Measurements from ENCODE around the gene ABCD1.
"Not testable (repeated sequence)": the region's sequence is repeated elsewhere in the genome, so short reads cannot be mapped to it uniquely, and the experiment has no call there.

ABCD1 gene

DNA sequence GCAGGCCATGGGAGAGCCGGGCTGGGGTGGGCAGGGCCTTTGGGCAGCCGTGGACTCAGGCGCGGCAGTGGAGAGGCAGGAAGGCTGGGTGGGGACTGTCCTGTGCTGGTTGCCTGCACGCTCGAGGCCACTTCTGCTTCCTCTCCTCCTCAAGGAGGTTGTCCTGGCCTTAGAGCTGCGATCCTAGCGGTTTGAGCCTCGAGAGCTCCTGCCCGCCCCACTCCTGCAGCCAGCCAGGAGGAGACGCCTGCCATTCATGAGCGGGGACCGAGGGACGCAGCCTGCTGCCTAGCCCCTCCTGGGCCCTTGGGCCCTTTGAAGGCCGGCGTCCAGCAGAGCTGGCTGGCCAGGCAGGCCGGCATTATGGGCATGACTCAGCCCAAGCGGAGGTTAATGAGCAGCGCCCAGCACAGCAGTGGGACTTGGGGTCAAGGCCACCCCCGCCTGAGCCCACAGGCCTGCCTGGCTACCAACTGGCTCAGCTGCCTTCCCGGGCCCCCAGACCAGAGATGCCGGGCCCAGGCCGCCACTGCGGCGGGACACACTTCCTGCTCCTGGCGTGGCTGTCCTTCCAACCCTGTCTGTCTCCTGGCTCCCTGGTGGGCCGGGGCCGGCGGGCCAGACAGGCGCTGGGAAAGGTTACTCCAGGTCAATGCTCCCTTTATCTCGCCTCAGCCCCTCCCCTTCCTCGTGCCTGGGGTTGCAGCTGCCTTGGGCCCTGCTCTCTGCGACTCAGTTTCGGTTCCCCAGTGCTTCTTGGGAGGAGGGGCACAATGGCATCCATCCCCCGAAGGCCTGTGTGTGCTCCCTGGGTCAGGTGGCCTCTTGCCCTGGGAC lies 1.8 kb downstream of the ABCD1 start:
- H3K4me3 ChIP-seq (ENCODE audit: control insufficient read depth, low read depth, low read length) = no peak overlapping the region
- TF ChIP-seq, protein P1, sequence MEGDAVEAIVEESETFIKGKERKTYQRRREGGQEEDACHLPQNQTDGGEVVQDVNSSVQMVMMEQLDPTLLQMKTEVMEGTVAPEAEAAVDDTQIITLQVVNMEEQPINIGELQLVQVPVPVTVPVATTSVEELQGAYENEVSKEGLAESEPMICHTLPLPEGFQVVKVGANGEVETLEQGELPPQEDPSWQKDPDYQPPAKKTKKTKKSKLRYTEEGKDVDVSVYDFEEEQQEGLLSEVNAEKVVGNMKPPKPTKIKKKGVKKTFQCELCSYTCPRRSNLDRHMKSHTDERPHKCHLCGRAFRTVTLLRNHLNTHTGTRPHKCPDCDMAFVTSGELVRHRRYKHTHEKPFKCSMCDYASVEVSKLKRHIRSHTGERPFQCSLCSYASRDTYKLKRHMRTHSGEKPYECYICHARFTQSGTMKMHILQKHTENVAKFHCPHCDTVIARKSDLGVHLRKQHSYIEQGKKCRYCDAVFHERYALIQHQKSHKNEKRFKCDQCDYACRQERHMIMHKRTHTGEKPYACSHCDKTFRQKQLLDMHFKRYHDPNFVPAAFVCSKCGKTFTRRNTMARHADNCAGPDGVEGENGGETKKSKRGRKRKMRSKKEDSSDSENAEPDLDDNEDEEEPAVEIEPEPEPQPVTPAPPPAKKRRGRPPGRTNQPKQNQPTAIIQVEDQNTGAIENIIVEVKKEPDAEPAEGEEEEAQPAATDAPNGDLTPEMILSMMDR (conservative IDR thresholded peaks at IDR 0.05; ENCODE audit: control insufficient read depth, insufficient read depth, low read depth, low read length) = no peak
- peak; percentile 64 for DNase-seq (ENCODE audit: low read depth)

DNA sequence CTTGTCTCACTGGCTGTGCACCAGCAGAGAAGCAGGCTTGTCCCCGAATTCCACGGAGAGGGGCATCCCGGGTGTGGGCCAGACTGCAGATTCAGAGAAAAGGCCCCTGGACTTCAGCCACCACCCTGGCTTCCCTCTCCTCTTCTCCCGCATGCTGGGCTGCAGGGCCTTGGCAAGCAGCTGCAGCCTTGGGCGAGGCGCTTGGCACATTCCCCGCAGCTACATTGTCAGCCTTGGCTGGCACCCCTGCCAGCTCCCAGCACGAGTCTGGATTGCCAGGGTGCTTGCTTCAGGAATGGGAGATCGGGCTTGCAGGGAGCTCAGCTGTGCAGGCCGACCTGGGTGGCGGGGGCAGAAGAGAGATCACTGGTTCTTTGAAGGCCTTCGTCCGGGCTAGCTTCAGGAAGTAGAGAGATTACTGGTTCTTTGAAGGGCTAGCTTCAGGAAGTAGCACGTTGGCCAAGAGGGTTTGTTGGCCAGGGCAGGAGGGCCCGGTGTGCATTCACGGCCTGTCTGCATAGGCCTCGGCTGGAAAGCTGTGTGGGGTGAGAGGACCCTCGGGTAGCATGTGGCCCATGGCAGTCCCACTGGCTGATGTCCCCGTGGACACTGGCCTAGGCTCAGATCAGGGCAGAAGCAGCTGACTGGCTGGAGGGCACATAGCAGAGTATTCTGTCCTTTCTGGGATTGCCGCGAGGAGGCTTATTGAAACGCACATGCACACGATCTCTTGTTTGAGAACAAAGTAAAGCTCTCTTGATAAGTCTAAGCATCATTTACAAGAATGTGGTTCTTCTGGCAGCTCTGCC lies 2.7 kb downstream of the ABCD1 start:
- H3K4me3 ChIP-seq (ENCODE audit: control insufficient read depth, low read depth, low read length) = no peak overlapping the region
- TF ChIP-seq, protein P1 (conservative IDR thresholded peaks at IDR 0.05; ENCODE audit: control insufficient read depth, insufficient read depth, low read depth, low read length) = no peak
- DNase-seq (ENCODE audit: low read depth) = no peak

DNA sequence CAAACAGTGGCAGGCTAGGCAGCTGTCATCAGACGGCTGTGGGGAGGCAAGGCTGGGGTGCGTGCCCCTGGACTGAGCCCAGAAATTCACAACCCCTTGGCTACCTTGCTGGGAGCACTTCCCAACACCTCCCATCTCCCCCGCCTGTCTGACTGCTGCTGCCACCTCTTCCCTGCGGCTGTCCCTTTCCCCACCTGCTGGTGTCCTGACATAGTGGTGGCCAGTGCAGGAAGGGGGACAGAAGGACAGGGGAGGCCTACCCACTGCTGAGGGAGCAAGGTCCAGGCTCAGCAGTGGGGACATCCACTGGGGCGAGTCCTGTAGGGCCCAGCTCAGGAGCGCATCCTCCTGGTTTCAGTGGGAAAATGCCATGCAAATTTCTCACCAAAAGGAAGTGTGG lies 3.4 kb downstream of the ABCD1 start:
- no peak for DNase-seq (ENCODE audit: low read depth)
- TF ChIP-seq, protein P1 (conservative IDR thresholded peaks at IDR 0.05; ENCODE audit: control insufficient read depth, insufficient read depth, low read depth, low read length) = no peak

DNA sequence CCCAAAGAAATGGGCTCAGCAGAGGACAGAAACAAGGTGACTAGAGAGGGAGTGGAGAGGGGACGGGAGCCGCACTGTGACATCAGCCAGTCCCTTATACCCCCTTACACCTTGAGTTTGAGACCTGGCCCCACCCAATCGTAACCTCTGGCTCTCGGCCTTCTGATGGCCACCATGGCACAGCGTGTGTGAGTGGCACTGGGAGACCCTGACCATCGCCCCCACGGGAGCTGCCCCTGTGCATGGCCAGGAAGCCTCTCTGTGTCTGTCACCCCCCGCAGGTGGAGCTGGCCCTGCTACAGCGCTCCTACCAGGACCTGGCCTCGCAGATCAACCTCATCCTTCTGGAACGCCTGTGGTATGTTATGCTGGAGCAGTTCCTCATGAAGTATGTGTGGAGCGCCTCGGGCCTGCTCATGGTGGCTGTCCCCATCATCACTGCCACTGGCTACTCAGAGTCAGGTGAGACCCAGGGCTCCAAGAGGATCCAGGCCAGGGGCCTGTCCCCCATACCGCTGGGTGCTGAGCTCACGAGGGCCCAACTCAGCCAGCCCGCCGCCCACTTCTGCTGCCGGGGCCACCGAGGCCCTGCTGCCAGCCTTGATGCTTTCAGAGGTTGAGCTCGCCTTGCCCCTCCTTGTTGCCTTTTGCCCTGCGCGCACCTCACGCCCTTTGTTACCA lies 4.4 kb downstream of the ABCD1 start:
- no peak overlapping the region for H3K4me3 ChIP-seq (ENCODE audit: control insufficient read depth, low read depth, low read length)
- no peak for DNase-seq (ENCODE audit: low read depth)
- TF ChIP-seq, protein P1 (conservative IDR thresholded peaks at IDR 0.05; ENCODE audit: control insufficient read depth, insufficient read depth, low read depth, low read length) = no peak

More for the DNA sequence above, 3.4 kb downstream of the ABCD1 start:
- no peak overlapping the region for H3K4me3 ChIP-seq (ENCODE audit: control insufficient read depth, low read depth, low read length)

DNA sequence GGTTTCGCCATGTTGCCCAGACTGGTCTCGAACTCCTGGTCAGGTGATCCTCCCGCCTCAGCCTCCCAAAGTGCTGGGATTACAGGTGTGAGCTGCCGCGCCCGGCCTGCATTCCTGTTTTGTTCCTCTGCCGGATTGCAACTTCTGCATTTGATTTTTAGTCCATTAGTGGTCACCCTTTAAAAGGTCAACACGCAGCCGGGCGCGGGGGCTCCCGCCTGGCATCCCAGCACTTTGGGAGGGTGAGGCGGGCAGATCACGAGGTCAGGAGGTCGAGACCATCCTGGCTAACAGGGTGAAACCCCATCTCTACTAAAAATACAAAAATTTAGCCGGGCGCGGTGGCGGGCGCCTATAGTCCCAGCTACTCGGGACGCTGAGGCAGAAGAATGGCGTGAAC lies 5.5 kb downstream of the ABCD1 start:
- H3K4me3 ChIP-seq (ENCODE audit: control insufficient read depth, low read depth, low read length); DNase-seq (ENCODE audit: low read depth): not testable (repeated sequence)

DNA sequence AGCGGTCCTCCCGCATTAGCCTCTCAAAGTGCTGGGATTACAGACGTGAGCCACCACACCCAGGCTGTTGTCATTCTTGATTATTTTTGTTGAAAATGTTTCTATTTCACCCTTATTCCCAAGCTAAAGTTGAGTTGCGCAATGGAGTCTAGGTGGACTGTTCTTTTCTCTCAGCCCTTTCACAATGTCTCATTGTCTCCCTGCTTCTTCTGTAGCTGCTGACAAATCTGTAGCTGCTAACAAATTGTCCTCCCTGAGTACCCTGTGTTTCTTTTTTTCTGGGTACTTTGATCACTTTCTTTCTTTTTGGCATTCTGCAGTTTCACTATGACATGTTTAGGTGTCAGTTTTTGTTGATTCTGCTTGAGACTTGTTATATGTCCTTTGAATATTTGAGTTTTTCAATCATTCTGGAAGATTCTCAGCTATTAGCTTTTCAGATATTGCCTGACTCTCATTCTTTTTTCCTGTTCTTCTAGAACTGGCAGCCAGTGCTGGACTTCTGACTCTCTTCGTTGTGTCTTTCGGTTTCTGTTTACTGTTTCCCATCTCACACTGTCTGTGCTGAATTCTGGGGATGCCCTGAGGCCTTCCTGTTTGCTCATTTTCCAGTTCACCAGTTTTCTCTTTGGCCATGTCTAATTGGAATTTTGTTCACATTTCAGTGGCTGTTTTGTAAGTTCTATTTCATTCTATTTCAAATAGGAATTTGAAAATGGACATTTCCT lies 6.6 kb downstream of the ABCD1 start:
- TF ChIP-seq, protein P1 (conservative IDR thresholded peaks at IDR 0.05; ENCODE audit: control insufficient read depth, insufficient read depth, low read depth, low read length) = no peak
- H3K4me3 ChIP-seq (ENCODE audit: control insufficient read depth, low read depth, low read length) = no peak overlapping the region
- DNase-seq (ENCODE audit: low read depth) = peak; percentile 27

All from fibroblast of mammary gland (primary cell).